GM18507 (cell line): ENCODE measurements around the gene PTPRN2.

ENCODE experiments used
- DNase-seq: peaks from one replicate; pipeline ENCODE4 v3.0.0; 2011; ENCODE audit warnings: low read depth; ENCODE audit not compliant: insufficient read length; ENCODE audit errors: extremely low spot score
- FAIRE-seq: peaks from 2 replicates; lab custom pipeline; 2011; peaks lifted over from hg19 to GRCh38; lab: Jason Lieb, UNC

The PTPRN2 gene

DNA sequence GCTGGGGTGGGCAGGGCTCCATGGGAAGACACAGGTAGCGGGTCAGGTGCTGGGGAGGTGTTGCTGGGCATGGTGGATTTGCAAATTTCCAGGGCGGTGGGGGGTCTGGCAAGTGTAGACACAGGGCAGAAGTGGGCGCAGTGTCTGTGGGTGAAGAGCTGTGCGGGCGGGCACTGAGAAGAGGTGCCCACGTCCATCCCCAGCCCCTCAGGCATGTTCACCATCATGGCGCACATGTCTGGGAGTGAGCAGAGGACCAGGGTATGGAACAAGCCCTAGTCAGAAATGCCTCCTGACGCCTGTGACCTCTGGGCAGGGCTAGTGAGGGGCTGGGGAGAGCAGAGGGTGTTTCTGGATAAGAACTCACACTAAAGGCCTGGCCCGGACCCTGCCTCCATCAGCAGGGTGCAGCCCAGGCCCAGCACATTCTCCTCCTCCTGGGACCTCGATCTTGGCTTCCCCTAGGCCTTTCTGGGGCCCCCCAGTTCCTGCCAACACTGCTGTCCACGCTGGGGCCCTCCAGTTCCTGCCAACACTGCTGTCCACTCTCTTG, 612.9 kb downstream of the PTPRN2 start:
- no peak for FAIRE-seq
- no peak for DNase-seq

DNA sequence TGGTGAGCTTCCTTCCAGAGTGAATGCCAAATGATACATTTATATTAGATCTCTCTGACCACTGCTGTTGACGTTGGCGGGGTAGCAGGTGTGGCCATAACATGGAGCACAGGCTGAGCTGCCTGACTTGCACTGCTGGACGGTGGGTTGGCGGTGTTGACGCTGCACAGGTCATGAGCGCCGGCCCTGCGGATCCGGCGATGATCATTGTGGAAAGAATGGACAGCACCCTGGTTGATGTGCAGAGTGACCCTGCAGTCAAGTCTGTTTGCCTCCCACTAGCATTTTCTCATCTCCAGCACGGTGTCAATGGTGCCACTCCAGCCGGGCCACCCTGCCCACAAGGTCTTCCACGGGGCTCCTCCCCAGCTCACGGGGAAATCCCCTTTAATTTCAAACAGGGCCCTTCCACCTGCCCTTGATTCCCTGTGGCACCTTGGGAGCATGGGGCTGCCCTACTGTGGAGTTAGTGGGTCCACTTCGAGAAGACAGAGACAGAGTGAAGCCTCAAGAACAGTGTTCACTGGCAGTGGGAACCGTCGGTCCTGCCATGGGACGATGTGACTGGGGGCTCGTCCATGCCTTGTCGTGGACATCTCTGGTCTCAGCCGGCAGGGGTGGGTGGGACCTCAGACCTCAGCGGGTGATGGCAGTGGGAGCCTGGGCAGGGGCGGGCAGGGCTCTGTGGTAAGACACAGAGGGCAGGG, 613.5 kb downstream of the PTPRN2 start:
- DNase-seq, result no peak
- FAIRE-seq, result no peak

DNA sequence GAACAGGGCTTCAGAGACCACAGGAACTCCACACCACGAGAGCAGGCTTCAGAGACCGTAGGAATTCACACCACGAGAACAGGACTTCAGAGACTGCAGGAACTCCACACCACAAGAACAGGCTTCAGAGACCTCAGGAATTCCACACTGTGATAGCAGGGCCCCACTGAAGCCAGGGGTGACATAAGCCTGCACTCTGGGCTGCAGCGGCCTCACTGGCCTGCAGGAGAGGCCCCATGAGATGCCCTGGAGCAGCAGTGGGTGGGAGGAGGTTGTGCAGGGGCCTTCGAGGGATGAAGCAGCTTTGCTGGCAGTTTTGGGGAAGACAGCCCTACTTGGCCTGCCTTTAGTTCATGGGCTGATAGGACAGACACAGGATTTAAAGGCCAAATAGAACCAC, 614.7 kb downstream of the PTPRN2 start:
- DNase-seq, result no peak
- FAIRE-seq, result no peak

DNA sequence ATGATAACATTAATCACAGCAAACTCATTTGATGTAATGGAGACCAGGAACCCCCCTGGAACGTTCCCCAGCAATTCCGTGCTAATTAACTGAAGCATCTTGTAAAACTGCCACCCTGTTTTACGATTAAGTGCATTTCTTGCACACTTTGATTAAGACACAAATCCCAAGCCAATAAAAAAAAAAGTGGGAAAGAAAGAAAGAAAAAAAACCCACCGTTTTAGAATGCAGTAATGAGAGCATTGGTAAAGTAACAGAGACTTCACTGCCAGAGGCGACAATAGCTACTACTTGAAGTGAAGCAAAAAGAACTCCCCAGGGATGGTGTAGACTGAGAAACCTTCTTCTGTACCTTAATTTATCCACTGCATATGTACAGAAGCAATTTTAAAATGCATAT, 616.1 kb downstream of the PTPRN2 start:
- no peak for DNase-seq
- FAIRE-seq, result no peak

DNA sequence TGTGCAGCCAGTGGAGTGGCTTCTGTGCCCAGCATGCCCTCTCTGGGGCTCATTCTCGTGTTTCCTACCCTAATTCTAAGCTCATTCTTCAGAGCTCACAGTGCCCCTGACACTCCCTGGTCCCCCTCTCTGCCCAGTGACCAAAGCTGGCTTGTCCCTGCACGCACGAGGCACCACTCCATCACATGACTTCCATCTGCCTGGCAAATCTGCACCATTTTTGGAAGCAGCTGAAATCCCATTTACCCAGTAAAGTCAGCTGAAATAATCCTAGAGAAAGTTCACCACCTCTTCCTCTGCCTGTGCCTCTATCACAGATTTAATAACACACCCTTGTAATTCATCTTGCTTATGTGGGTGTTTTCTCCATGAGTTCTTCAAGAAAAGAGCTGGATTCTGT, 616.9 kb downstream of the PTPRN2 start:
- FAIRE-seq, result no peak
- no peak for DNase-seq

DNA sequence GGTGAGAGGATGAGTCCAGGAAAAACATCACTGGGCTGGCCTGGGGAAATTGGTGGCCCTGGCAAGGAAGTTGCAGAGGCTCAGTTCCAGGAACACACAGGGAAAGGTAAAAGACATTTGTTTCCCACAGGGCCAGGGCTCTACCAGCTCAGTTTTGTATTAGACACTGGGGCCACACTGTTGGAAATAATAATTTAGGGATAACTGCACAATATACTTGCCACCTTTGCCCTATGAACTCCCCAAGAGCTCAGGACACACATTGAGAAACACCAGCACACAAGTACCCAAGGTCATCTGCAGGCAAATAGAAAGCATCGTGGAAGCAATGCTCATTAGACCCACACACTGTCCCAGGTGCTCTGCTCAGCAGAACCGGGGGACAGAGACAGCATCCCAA, 617.6 kb downstream of the PTPRN2 start:
- FAIRE-seq (no peak), DNase-seq (no peak)

DNA sequence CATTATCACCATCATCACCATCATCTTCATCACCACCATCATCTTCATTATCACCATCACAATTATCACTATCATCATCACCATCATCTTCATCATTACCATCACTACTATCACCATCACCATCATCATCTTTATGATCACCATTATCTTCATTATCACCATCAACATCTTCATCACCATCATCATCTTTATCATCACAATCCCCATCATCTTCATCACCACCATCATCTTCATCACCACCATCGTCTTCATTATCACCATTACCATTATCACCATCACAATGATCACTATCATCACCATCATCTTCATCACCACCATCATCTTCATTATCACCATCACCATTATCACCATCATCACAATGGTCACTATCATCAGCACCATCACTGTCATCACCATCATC, 621.1 kb downstream of the PTPRN2 start:
- no peak for DNase-seq
- FAIRE-seq, result no peak

DNA sequence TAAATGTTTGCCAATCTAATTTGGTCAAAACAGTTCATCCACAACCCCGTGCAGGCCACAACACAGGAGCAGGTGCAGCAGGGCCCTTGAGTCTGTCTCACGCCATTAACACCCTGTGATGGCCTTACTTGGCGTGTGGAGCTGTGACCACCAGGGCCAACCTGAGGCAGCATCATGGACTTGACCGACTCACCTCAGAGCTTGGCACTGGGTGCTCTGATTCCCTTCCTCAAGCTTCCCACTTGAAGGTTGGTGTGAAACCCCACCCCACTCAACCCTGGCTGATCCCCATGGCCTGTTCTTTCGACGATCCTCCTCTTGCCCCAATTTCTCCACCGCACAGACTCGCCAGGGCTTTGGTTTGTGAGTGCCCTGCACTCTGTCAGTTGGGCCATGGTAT, 623.1 kb downstream of the PTPRN2 start:
- FAIRE-seq (no peak), DNase-seq (no peak)

DNA sequence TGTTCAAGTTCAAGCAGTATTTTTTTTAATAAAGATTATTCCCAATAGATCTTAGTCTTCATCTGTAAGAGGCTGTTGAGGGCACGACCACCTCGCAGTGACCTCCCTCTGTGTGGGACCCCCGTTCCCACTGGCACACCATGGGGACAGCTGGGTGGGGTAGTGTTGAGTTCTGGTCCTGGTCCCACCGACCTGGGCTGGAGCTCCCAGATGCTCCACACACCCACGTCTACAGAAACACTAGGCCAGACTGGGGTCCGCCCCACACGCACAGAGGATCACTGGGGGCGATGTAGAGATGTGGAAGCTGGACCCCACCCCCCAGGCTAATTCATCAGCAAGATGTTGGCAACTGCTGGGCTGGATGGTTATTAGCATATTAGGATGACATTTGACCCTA, 623.6 kb downstream of the PTPRN2 start:
- FAIRE-seq, result no peak
- DNase-seq, result no peak

DNA sequence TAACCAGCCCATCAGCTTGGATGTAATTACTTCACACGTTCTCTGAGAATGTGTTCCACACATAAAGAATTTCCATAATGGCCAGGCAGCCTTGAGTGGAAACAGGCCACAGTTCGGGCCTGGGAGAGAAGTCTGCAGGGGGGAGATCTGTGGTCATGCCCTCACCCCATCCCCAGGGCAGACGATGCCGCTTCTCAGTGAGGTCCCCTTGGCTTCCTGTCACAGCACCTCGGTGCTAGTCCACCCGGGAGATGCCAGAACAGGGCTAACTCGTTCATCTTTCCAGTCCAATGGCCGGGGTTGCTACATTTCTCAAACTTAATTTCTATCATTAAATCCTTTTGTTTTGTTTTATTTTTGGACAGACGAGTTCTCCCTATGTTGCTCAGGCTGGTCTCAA, 624.1 kb downstream of the PTPRN2 start:
- FAIRE-seq (no peak), DNase-seq (no peak)

DNA sequence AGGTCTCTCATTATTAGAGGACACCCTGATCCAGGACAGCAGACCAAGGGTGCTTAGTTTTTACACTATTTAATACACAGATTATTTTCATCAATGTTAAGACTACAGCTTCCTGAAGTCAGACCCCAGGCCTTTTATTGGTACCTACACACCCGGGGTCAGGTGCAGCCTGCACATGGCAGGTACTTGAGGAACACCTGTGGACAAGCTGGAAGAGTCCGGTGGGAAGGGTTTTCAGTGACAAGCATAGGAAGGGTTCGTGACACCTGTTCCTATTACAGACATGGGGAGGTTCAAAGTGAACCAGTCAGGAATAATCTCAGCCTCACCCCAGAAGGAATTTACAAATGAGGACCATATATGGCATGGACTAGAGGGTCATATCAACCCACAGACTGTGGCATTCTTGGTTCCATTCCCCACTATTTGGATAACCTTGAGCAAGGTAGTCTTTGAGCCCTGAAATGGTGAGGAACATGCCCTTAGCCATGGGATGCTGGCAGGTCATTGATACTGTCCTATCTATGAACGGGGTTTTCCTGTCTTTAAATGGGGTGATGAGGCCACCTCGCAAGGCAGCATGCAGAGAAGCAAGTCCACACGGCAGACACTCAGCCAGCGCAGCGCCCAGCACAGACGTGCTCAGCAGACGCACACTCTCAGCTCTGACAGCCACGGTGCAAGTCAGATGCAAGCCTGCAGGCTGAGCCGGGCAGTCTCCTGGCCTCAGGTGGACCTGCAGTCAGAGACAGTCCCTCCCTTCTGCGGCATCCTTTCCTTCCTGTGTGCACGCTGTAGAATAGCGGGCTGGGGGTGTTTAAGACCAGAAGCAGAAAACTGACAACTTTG, 624.9 kb downstream of the PTPRN2 start:
- DNase-seq (no peak), FAIRE-seq (no peak)

DNA sequence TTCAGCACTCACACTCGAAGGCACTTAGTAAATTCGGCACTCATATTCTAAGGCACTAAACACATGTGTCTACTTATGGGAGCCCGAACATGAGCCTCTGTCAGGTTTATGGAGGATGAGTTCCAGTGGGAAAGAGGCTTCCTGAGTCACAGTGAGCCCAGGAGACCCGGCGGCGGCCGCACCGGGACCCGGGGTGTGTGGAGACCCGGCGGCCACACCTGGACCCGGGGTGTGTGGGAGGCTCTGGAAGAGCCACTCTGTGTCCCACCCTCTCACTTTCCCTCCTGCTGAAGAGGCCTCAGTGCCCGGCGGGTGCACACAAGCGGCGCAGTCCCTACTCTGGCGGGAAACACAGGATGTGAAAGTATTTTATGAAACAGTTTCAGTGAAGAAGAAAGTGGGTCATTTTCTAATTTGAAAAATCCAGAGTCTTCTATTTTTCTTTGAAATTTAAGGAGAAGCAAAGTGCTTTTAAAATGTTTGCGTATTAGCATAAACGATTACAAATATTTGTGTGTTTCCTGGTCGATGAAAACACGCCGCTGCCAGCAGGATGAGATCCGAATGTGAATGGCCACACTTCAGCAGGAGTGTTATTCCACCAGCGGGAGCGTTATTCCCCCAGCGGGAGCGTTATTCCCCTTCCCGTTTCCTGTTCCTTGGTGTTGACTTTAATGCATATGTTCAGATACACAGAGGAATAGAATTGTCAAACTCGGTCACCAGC, 625.7 kb downstream of the PTPRN2 start:
- DNase-seq, result no peak
- no peak for FAIRE-seq

DNA sequence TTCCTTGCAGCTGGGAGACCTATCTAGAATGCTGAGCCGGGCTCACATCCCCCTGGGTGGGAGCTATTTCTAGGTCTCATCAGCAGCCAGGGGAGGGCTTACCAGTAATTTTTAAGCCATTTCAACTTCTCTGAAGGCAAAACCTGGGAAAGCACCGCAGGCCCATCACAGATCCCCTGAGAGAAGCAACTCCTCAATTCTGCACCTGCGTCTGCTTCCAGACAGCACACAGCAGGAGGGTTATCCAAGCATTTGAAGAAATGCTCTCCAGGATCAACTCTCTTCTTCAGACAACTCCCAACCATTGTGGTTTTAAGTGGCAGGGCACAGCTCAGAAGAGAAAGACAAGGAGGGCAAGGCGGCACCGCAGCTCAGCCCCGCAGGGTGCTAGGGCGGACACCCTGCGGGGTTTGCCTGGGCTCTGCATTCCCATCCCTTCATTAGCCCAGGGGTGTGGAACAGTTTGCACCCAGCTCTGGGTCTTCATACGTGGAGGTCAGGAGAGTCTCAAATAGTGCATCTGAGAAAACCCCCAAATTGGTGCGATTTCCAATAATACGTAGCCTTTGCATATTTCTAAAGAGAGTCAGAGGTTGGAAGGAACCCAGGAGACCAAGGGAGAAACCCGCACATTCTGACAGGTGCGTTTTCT, 632.1 kb downstream of the PTPRN2 start:
- FAIRE-seq (no peak), DNase-seq (no peak)

DNA sequence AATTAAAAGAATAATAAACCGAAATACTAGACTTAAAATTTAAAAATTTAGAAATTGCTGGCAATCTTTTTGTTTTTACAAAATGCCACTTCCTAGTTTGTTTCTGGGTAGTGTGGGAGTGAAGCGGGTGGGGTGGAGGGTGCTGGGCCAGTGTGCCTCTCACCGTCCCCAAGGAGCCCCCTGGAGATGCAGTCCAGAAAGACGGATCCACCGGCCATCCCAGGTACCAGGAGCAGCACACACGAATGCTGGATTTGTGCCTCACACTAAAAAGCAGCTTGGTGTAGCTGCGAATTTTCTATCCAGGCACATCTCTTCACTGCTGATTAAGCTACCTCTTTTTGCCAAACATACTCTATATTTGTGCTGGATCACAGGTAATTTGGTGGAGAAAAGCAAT, 632.7 kb downstream of the PTPRN2 start:
- DNase-seq (no peak), FAIRE-seq (no peak)

DNA sequence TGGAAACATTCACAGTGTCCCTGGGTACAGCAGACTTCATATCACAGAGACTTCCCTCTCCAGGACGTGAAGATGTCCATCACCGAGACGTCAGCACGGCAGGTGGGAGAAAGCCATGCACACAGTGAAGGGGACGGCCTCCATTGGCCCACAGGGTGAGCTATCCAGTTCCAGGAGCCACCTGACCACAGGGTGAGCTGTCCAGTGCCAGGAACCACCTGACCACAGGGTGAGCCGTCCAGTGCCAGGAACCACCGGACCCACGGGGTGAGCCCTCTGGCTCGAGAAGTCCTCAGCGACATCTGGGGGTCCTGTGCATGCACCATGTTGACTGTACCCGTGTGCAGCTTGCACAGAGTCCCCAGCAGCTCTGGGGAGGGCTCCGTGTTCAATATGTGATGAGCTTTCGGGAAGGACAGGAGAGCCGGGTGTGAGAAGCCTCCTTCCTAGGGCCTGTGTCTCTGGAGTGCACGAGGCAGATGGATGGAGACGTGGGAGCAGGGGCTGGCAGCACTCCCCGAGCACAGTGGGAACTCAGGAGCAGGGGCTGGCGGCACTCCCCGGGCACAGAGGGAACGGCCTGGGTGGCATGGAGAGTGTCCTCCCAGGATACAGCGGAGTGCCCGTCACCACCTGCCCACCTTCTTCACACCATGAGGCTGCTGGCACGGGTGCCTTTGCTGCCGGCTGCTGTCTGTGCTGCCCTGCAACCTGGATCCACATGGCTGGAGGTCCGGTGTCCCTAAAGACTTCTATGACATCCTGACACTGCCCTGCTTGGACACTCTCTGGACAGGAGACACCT, 634.6 kb downstream of the PTPRN2 start:
- FAIRE-seq (no peak), DNase-seq (no peak)

DNA sequence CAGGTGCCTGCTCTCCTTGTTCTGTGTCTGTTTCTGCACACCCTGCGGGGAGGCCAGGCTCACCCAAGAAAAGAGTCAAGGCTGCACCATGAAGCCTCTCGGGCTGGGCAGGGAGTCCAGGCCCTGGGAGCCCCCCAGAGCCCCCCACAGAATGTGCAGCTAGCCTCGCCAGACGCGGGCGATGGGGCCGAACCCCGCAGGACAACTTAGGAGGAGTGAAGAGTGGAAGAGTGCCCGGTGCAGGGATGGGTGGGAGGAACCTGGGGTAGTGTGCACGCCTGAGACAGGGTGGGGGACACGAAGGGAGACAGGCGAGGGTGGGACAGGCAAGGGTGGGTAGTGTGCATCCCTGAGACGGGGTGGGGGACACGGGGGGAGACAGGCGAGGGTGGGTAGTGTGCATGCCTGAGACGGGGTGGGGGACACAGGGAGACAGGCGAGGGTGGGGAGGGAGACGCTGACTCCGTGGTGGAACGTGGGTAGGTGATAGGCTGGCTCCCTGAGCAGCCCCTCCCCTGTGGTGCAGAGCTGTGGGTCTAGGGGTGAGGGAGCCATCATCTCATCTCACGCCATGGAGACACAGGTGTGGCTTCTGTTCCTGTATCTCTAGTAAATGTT, 635.5 kb downstream of the PTPRN2 start:
- FAIRE-seq (no peak), DNase-seq (no peak)

DNA sequence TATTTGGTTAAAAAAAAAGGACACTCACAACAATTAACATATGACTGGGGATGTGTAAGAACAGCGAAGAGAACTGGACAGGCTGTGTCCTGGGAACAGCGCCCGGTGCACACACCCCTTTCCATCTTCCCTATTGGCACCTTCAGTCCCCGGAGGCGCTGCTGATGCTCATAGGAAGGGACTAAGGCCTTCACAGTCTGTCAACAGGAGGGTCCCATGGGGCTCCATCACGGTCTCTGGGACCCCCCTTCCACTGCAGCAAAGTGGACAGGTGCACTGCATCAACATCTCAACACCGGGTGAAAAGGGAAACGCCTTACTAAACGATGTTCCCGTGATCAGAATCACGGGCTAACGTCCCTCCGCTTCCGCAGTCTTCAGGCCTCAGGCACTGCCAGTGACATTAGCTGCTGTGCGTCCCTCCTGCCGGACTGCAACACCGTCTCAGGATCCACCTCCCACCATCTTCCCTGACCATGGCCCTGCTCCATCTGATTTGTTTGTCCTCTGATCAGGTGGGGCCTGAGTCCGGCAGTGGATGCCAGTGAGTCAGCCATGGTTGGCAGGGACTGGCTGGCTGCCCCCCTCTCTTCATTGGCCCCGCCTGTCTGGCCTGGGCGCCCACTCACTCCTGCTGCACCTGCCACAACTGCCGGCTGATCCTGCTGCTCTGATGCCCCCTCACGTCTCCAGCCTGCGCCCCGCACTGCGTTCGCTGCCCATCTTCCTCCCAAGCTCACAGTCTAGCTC, 636.1 kb downstream of the PTPRN2 start:
- FAIRE-seq, result no peak
- DNase-seq, result no peak

DNA sequence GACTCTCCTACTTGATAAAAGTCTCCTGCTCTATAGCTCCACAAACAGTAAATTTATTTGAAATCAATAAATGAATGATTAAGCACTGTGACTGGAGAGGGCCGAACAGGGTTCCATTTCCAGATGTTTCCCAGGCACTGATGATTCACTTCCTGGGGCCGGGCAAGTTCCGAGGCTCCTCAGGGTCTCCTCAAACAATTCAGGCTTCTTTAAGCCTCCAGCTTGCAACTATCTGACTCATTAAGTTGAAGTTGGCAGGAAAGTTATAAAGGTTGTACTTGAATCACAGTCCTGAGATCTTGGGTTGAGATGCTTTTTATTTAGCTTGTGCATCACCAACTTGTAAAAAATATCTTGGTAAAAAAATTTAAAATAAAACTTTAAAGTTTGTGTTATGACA, 637.9 kb downstream of the PTPRN2 start:
- DNase-seq (no peak), FAIRE-seq (no peak)
